Liver (tissue), 3 donors: ENCODE measurements around the gene ABLIM2.

Source experiments
- ATF3 ChIP-seq: IDR thresholded peaks from 2 replicates; pipeline ENCODE4 v1.6.1; 2016; ENCODE audit warnings: antibody characterized with exemption
- CTCF ChIP-seq: fragments of 150-350 bp; IDR thresholded peaks from 2 replicates; pipeline ENCODE4 v1.5.1; 2017; ENCODE audit warnings: improper control_type of control experiment, low read depth, low read length; ENCODE audit not compliant: missing input control
- EGR1 ChIP-seq, 2 donors: IDR thresholded peaks; 2 replicates each; pipeline ENCODE4 v1.6.1; 2016 to 2018; ENCODE audit warnings: antibody characterized with exemption in 2 of 2, low read depth in 2 of 2
- FOXA1 ChIP-seq: IDR thresholded peaks from 2 replicates; pipeline ENCODE4 v1.6.1; 2016; ENCODE audit warnings: antibody characterized with exemption
- FOXA2 ChIP-seq: IDR thresholded peaks from 2 replicates; pipeline ENCODE4 v1.6.1; 2016; ENCODE audit warnings: antibody characterized with exemption
- GABPA ChIP-seq, 2 donors: IDR thresholded peaks in 1 of 2; conservative IDR thresholded peaks in 1 of 2; 2 replicates each; pipeline ENCODE4 v1.6.1; 2016; ENCODE audit warnings: antibody characterized with exemption in 2 of 2, mild to moderate bottlenecking in 1 of 2, moderate library complexity in 1 of 2
- JUND ChIP-seq, 2 donors: IDR thresholded peaks; 2 replicates each; pipeline ENCODE4 v1.6.1; 2016; ENCODE audit warnings: antibody characterized with exemption in 2 of 2
- MAX ChIP-seq: IDR thresholded peaks from 2 replicates; pipeline ENCODE4 v1.6.1; 2016; ENCODE audit warnings: antibody characterized with exemption
- RAD21 ChIP-seq, 2 donors: IDR thresholded peaks; 2 replicates each; pipeline ENCODE4 v1.6.1; 2016; ENCODE audit warnings: antibody characterized with exemption in 2 of 2, mild to moderate bottlenecking in 2 of 2
- TAF1 ChIP-seq: conservative IDR thresholded peaks from 2 replicates; pipeline ENCODE4 v1.6.1; 2016; ENCODE audit warnings: antibody characterized with exemption, mild to moderate bottlenecking
- YY1 ChIP-seq: IDR thresholded peaks from 2 replicates; pipeline ENCODE4 v1.6.1; 2016; ENCODE audit warnings: antibody characterized with exemption, mild to moderate bottlenecking
- ZBTB33 ChIP-seq: IDR thresholded peaks from 2 replicates; pipeline ENCODE4 v1.6.1; 2016; ENCODE audit warnings: antibody characterized with exemption
- donor health status: healthy.
- donor health status: healthy.

- no peak for TF ChIP-seq GABPA (IDR thresholded peaks at IDR 0.05 in 1 of 2, conservative IDR thresholded peaks at IDR 0.05 in 1 of 2)
- no peak for TF ChIP-seq CTCF
- TF ChIP-seq RAD21 (IDR thresholded peaks at IDR 0.05), result no peak
- no peak for TF ChIP-seq TAF1
- TF ChIP-seq MAX, result no peak
- no peak for TF ChIP-seq EGR1 (IDR thresholded peaks at IDR 0.05; ENCODE audit: low read depth in 2 of 2)
- TF ChIP-seq ATF3, result no peak
- no peak for TF ChIP-seq YY1
- no peak for TF ChIP-seq FOXA2
- TF ChIP-seq FOXA1, result no peak
- no peak for TF ChIP-seq JUND (IDR thresholded peaks at IDR 0.05)
- no peak for TF ChIP-seq ZBTB33
These were observed 61.9 kb downstream of the ABLIM2 start for GRCh38 chr4:8096690-8097061.
